HG02973 (cell line): ENCODE measurements around the gene AEBP1.

Experiments
- ATAC-seq: cut with Tn5 transposase; IDR thresholded peaks from one replicate; pipeline ENCODE4 v1.9.1; 2021; ENCODE audit warnings: moderate library complexity; ENCODE audit not compliant: unreplicated experiment

Gene AEBP1

GRCh38 chr7:44103923-44104859 is at the start of gene AEBP1:
AEBP1 (plus strand) TSS chr7:44104345; CDS start chr7:44104666, 321 bp downstream.
- ATAC-seq: no peak

- ATAC-seq: no peak
These were observed 47.5 kb upstream of the AEBP1 start for GRCh38 chr7:44056681-44057080.

- no peak for ATAC-seq
These were observed 46.8 kb upstream of the AEBP1 start for GRCh38 chr7:44057181-44057848.

GRCh38 chr7:44057849-44058758 is 46.0 kb upstream of the AEBP1 start:
- no peak for ATAC-seq

GRCh38 chr7:44058759-44059218 is 45.4 kb upstream of the AEBP1 start:
- no peak for ATAC-seq

- no peak for ATAC-seq
These were observed 44.7 kb upstream of the AEBP1 start for GRCh38 chr7:44059219-44060090.

GRCh38 chr7:44060091-44060947 is 43.8 kb upstream of the AEBP1 start:
- no peak for ATAC-seq

- ATAC-seq: no peak
These were observed 43.0 kb upstream of the AEBP1 start for GRCh38 chr7:44060948-44061644.

GRCh38 chr7:44061645-44062179 is 42.4 kb upstream of the AEBP1 start:
- ATAC-seq: no peak

- ATAC-seq: no peak
These were observed 41.8 kb upstream of the AEBP1 start for GRCh38 chr7:44062180-44062902.

GRCh38 chr7:44062903-44063295 is 41.2 kb upstream of the AEBP1 start:
- ATAC-seq: no peak

- ATAC-seq: no peak
These were observed 40.6 kb upstream of the AEBP1 start for GRCh38 chr7:44063547-44063893.

GRCh38 chr7:44063894-44064651 is 40.1 kb upstream of the AEBP1 start:
- no peak for ATAC-seq

GRCh38 chr7:44064791-44065430 is 39.2 kb upstream of the AEBP1 start:
- no peak for ATAC-seq

- ATAC-seq: no peak
These were observed 38.6 kb upstream of the AEBP1 start, which contains the start of gene PGAM2 for GRCh38 chr7:44065431-44066110. PGAM2 (minus strand) TSS chr7:44065567; CDS start chr7:44065529, 38 bp downstream.

- ATAC-seq: no peak
These were observed 38.1 kb upstream of the AEBP1 start for GRCh38 chr7:44066111-44066460.
